NCI-H1436 (cell line): Measurements from ENCODE around the gene PARD3B.

Experiments used
- DNase-seq: peaks from one replicate; lab custom pipeline; 2025; lab: John Stamatoyannopoulos, UW

PARD3B gene

GRCh38 chr2:205010196-205010595 is 464.9 kb downstream of the PARD3B start:
- no peak for DNase-seq

DNA sequence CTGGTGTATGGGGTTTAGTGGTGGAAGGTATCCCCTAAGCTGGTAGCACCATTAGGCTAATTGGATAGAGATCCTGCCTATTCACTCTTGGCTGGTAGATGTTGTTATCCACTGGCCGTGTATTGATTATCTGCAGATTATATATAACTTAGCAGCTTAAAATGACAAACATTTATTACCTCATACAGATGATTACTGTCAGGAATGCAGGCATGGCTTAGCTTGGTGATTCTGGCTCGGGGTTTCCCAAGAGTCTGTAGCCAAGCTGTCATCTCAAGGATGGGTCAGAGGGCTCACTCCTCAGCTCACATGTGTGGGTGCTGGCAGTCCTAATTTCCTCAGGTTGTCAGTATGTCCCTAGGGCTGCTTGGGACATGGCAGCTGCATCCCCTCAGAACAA is 465.8 kb downstream of the PARD3B start:
- no peak for DNase-seq

DNA sequence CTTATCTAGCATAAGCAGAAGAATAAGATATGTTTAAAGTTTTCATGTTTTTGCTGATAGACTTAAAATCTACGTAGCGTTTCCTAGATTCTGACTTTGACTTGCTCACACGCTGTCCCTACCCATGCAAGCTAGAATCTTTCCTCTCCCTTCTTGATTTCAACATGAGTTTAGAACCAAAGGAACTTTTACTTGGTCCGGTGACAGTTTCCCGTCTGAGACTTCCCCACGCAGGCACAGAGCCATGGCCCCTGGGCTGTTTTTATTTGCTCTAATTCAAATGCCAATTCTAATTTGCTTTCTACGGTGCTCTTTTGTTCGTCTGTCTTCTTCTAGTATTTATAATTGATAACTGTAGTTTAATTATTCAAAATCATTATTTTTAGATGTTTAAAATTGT is 467.7 kb downstream of the PARD3B start:
- no peak for DNase-seq

DNA sequence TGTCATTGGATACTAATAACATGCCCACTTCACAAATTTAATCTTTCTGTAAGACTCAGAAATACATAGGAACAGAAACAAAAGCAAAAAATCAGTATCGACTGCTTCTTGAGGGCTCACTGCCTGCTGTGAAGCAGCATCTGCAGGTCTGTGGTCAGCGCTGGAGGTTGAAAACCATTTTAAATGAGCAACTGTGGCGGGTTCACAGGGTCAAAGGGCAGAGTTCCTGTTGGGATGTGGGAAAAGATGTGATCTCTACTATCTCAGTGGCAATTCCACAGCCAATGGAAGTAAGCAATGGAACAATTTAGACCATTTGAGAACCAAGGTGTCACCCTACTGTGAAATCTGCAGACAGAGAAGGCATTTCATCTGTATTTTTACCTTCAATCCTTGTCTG is 468.3 kb downstream of the PARD3B start:
- no peak for DNase-seq

GRCh38 chr2:205014201-205014600 is 468.9 kb downstream of the PARD3B start:
- no peak for DNase-seq

GRCh38 chr2:205017381-205017780 is 472.1 kb downstream of the PARD3B start:
- DNase-seq = no peak

DNA sequence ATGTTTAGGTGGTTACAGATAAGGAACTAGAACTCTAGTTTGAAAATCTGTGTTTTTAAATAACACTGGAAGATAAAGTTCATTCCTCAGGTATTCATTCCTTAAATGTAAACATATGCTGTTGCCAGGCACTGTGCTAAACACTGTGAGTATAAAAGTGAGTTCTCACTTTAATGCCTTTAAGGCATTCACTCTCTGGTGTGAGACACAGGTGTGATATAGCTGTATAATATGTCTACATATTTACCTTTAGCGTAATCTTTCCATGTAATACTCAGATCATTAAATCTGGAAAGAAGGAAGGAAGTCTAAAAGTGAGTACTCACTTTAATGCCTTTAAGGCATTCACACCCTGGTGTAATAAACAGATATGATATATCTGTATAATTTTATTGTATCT is 472.6 kb downstream of the PARD3B start:
- no peak for DNase-seq

GRCh38 chr2:205020673-205021072 is 475.4 kb downstream of the PARD3B start:
- no peak for DNase-seq

- DNase-seq = no peak
Observed at GRCh38 chr2:205022841-205023240, 477.6 kb downstream of the PARD3B start.

- DNase-seq = peak; percentile 12
Observed at GRCh38 chr2:205024822-205025518, 479.7 kb downstream of the PARD3B start.

DNA sequence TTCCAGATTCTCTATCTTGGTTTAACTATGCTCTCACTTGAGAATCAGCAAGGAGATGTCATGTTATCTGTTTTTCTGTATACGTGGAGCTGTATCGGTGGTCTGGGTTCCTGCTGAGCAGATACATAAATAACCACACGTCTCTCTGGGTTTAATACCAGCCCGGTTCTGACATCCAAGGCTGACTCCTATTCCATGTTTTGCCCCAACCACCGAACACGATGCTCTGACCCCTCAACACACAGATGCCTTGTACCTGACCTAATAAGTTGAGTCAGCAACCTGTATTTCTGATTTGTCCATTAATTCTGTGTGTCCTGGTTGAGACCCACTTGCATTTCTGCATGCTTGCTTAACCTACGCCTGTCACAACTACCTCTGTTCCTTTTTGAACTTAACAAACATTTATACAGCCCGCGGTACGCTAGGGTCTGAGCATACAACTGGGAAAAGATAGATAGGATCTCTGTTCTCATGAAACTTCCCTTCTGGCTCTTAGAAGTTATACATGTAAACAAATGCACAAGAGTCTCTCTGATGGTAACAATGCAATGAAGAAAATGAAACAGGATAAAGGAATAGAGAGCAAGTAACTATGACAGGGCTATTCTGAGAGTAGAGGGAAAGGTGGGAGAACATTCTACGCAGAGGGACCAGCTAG is 480.4 kb downstream of the PARD3B start:
- no peak for DNase-seq

DNA sequence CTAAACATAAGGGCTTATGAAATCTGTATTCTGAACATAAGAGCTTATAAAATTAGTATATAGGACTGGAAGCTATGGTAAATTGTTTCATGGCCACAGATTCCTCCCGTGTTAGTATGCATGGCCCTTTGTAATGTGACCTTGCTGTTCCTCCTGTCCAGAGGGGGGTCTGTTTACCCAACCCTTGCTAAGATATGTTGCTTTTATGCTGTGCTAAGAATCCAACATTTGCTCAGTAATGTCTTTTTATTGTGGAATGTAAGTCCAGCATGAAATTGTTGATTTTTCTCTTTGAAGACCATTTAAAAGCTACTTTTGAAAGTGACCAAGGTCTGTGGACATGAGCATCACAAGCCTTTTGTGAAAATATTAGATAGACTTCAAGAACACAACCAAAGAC is 485.4 kb downstream of the PARD3B start:
- DNase-seq = no peak

GRCh38 chr2:205032093-205032551 is 486.8 kb downstream of the PARD3B start:
- no peak for DNase-seq

DNA sequence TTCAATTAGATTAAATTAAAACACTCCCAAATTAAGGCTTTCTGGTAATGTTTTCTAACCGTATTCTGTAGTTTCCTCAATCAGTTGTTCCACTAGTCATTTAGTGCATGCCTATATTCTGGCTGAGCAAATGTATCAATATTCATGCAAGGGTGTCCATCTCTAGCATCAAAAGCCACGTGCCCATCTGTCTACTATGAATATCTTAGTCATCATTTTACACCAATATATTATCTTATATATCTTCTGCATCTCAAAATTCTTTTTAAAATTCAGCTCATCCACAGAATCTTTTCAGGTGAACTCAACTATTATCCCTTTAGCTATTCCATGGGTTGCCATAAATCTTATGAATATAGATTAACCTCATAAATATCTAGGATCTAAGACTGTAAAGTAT is 488.2 kb downstream of the PARD3B start:
- DNase-seq = no peak

DNA sequence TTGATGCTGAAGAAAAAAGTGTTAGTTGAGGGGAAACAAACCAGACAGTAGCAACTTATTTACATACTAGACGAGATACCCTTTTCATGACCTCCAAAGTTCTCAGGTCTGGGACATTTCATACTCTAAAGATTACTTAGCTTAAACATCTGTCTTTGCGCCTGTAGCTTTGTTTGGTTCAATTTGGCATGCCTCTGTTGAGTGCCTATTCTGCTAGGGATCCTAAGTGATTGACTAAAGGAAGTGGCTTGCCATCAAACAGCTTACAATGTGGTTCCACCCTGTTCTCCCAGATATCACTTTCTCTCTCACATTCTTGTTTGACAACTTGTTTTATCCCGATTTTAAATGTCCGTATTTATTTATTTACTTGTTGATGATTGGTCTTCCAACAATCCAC is 488.8 kb downstream of the PARD3B start:
- DNase-seq = no peak

DNA sequence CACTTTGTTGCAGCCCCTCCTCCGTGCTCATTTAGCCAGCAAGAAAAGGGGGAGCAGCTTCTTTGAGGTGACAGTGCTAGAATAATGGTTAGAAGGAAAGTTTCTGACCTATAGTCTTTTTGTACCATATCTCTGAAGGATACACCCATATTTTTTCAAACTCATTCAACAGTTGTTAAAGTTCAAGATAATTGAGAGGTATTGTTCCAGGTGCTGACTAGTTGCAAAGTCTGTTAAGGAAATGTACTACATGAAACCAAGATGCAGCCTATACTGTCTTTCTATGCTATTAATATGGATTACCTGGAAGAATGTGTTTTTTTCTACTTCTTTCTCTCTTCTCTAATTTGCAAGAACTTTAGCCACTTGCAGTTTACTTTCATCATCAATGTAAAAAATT is 495.0 kb downstream of the PARD3B start:
- DNase-seq = no peak

- no peak for DNase-seq
Observed at GRCh38 chr2:205041472-205042130, 496.3 kb downstream of the PARD3B start.

- no peak for DNase-seq
Observed at GRCh38 chr2:205043285-205043684, 498.0 kb downstream of the PARD3B start.

GRCh38 chr2:205045706-205046105 is 500.4 kb downstream of the PARD3B start:
- no peak for DNase-seq

GRCh38 chr2:205047273-205047839 is 502.1 kb downstream of the PARD3B start:
- no peak for DNase-seq

DNA sequence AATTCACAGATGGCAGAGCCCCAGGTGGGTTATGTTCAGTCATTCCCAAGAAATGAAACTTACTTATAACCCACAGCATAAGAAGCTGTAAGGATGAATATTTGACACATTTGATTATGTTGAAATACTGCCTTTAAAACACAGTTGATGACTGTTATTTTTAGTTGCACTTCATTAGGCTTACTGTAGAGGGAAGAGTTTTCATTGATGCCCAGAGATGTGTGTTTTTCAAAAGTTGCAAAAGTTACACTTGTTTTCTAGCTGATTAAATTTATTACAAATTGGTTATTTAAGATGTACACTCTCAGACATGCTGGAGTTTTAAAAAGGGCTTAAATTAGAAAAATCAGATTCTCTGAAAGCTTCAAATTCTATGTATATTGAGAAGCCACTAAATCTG is 506.1 kb downstream of the PARD3B start:
- no peak for DNase-seq

DNA sequence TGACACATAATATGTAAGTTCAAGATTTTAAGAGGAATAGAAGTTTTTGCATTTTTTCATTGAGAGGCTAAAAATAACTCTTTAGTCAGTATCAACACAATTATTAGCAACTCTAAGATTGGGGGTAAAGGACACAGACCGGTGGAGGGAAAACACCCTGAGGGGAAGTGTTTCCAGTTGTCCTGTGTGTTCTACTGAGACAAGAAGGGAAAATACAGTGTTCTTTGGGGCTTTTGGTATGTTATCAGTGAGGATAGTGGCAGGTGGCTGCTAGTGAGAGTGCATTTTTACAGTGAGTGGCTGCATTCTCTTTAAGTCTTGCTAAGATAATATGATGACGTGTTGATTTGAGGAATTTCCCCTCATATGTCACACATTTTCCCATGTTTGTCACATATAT is 507.5 kb downstream of the PARD3B start:
- no peak for DNase-seq

DNA sequence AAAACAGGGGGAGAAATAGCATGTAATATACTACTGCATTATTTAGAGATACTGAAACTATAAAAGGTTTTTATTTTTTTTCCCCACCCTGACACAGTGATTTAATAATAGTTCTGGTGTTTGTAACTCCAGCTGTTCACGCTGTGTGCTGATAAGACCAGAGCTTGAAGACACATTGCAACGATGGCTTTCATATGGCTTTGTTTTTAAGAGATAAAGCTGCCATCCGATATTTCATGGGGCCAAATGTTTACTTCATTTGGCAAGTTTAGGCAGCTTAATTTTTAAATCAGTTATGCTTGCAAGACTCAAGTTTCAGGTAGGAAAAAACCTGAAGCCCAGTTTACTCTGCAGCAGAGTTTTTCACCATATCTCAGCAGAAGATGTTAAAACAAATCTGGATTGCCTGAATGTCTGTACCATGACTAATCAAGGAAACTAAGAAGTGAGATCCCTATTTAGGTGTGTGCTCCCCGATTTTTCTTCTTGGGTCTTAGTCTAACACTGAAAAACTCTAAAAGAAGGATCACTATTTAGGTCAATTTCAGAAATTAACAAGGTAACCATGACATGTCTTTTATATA is 508.6 kb downstream of the PARD3B start:
- no peak for DNase-seq
